ENCODE results near the gene HS3ST4. TPM values are rescaled to one million over a fixed set of nuclear protein-coding genes. Genes with fewer than 3 reads are reported as not detected.

HS3ST4 gene
- total and polyA plus RNA-seq, 2 experiments from 2014 or later, result 0.44 to 2.1 TPM

GRCh38 chr16:25788637-25789036 lies 96.9 kb downstream of the HS3ST4 start:
- H3K4me3 Mint-ChIP-seq, result no peak overlapping the region
- H3K27ac ChIP-seq (ENCODE audit: low read depth), result no peak overlapping the region
- H3K9me3 Mint-ChIP-seq, result peaks cover 68% of the 10 kb centered on the region
- no peak for ATAC-seq
- no peaks in the 10 kb centered on the region for H3F3A ChIP-seq (replicated peaks; ENCODE audit: low read depth)
- H4K20me1 ChIP-seq (replicated peaks; ENCODE audit: insufficient read depth), result no peaks in the 10 kb centered on the region
- H3K4me2 ChIP-seq, result no peak overlapping the region
- H3K4me3 ChIP-seq, result no peak overlapping the region
- no peaks in the 10 kb centered on the region for H3K4me1 ChIP-seq (ENCODE audit: insufficient read depth)
- H3K4me1 Mint-ChIP-seq, result no peaks in the 10 kb centered on the region
- no peak overlapping the region for H3K27ac Mint-ChIP-seq
- H3K9me2 ChIP-seq (ENCODE audit: insufficient read depth), result no peaks in the 10 kb centered on the region
- no peaks in the 10 kb centered on the region for H3K27me3 ChIP-seq (ENCODE audit: insufficient read depth)
- H3K27me3 Mint-ChIP-seq (ENCODE audit: insufficient read depth, low read depth, poor library complexity), result peaks cover 2% of the 10 kb centered on the region
- DNase-seq (ENCODE audit: low spot score), result no peak
- H3K36me3 ChIP-seq (ENCODE audit: insufficient read depth), result no peaks in the 10 kb centered on the region
- no peak overlapping the region for H2AFZ ChIP-seq
- H3K36me3 Mint-ChIP-seq (ENCODE audit: low read depth), result peaks cover 10% of the 10 kb centered on the region
- TF ChIP-seq CTCF (conservative IDR thresholded peaks at IDR 0.05; ENCODE audit: low read depth in 2 of 2) (no peak), ZNF331 (CRISPR knock-in tag; IDR thresholded peaks at IDR 0.05; ENCODE audit: low read depth) (no peak), ZNF462 (CRISPR knock-in tag; IDR thresholded peaks at IDR 0.05) (no peak)
- TF ChIP-seq, protein P1, sequence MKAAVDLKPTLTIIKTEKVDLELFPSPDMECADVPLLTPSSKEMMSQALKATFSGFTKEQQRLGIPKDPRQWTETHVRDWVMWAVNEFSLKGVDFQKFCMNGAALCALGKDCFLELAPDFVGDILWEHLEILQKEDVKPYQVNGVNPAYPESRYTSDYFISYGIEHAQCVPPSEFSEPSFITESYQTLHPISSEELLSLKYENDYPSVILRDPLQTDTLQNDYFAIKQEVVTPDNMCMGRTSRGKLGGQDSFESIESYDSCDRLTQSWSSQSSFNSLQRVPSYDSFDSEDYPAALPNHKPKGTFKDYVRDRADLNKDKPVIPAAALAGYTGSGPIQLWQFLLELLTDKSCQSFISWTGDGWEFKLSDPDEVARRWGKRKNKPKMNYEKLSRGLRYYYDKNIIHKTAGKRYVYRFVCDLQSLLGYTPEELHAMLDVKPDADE (IDR thresholded peaks at IDR 0.05), result no peak
- no peaks in the 10 kb centered on the region for H3K79me2 ChIP-seq (replicated peaks; ENCODE audit: insufficient read depth)
